Vagina (tissue), 2 donors: ENCODE results near the gene DSP.

Experiments
- POLR2A ChIP-seq, 2 donors: fragments of 450-650 bp; IDR thresholded peaks; one replicate each; pipeline ENCODE4 v1.6.1; 2017; ENCODE audit warnings: antibody characterized with exemption in 2 of 2, mild to moderate bottlenecking in 2 of 2, moderate library complexity in 2 of 2
- TF ChIP-seq, protein P1 (sequence below), 3 experiments: fragments of 450-650 bp in 2 of 3; fragments of 200-600 bp in 1 of 3; sonication (generic) in 1 of 3; IDR thresholded peaks; one replicate each; pipeline ENCODE4 v1.5.1; 2017 to 2019; ENCODE audit warnings: antibody characterized with exemption in 3 of 3, mild to moderate bottlenecking in 2 of 3, moderate library complexity in 2 of 3

- TF ChIP-seq POLR2A (IDR thresholded peaks at IDR 0.05), result no peak
- TF ChIP-seq, protein P1, sequence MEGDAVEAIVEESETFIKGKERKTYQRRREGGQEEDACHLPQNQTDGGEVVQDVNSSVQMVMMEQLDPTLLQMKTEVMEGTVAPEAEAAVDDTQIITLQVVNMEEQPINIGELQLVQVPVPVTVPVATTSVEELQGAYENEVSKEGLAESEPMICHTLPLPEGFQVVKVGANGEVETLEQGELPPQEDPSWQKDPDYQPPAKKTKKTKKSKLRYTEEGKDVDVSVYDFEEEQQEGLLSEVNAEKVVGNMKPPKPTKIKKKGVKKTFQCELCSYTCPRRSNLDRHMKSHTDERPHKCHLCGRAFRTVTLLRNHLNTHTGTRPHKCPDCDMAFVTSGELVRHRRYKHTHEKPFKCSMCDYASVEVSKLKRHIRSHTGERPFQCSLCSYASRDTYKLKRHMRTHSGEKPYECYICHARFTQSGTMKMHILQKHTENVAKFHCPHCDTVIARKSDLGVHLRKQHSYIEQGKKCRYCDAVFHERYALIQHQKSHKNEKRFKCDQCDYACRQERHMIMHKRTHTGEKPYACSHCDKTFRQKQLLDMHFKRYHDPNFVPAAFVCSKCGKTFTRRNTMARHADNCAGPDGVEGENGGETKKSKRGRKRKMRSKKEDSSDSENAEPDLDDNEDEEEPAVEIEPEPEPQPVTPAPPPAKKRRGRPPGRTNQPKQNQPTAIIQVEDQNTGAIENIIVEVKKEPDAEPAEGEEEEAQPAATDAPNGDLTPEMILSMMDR (IDR thresholded peaks at IDR 0.05), result no peak
Measured at GRCh38 chr6:7504041-7504440, 37.4 kb upstream of the DSP start.
